HG03103 (cell line): ENCODE data around the gene PLEKHG1.

ENCODE experiments used
- ATAC-seq: cut with Tn5 transposase; IDR thresholded peaks from one replicate; pipeline ENCODE4 v1.9.1; 2021; ENCODE audit warnings: low read depth; ENCODE audit not compliant: unreplicated experiment

PLEKHG1 gene

DNA sequence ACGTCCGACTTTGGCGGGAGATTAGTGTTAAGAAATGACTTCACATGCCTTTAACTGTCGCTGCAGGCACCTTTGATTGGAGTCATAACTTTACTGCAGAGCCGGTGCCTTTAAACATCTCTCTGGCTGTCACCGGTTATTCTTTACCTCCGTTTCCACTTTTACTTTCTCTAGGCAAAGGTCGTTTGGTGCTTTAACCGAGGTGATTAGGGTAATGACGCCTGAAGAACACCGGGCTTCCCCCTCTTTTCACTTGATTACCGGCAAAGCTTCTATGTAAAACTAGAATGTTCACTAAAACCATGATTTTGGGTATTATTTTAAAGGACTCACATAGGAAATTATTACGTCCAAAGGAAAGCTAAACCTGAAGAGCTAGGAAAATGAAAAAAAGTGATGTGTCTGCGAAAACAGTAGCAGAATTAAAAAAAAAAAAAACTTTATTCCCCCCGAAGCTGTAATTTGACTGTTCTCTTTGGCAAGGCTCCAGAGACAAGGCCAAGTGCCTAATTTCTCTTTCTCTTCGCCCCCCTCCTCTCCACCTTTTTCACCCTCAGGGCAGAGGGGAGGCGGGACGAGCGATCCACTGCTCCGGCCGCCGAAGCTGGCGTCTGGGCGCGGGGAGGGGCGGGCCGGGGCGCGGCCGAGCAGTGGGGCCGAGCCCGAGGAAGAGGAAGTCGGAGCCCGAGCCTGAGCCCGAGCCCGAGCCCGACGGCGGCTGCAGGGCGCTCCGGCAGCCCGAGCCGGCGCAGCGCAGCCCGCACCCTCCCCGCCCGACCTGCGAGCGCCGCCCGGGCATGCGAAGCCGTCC, at the start of gene PLEKHG1:
TSS of gene PLEKHG1 (plus strand) at position 687 of the 811 bp plus-strand sequence. CDS start 133,797 bp downstream, outside the sequence.
- ATAC-seq = peak; percentile 85

DNA sequence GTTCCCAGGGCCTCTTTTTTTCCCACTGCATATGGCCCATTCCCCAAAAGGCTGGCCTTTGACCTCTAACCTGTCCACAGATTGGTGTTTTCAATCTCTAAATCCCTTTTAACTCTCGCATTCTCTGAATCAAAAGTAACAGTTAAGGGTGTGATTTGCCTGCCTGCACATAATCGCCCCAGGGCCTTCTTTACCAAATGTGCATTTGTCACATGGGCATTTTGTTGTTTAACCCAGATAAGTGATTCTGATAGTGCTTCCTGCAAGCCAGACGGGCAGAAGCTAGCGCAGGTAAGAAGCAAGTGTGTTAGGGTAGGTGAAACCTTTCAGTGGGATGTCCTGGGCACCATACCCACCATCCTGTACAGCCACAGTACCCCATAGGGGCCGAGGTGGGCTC, 49.4 kb upstream of the PLEKHG1 start:
- ATAC-seq = no peak

DNA sequence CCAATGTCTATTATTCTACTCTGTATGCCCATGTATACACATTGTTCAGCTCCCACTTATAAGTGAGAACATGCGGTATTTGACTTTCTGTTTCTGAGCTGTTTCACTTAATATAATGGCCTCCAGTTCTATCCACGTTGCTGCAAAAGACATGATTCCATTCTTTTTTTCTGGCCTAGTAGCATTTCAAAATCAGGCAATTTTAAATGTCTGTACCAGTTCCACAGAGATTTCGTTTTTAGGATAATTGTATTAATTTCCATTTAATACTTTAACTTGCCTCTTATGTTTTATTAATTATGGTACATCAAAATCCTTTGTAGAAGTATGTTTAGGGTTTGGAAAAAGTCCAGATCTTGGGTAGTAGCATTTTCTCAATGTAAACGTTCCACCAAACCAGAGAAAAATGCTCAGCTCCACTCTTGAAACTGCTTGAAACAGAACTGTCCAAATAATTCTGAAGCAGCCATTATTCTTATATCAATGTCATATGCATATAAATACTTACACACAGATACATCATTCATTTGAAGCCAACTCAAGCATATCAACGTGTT, 42.6 kb upstream of the PLEKHG1 start:
- no peak for ATAC-seq

DNA sequence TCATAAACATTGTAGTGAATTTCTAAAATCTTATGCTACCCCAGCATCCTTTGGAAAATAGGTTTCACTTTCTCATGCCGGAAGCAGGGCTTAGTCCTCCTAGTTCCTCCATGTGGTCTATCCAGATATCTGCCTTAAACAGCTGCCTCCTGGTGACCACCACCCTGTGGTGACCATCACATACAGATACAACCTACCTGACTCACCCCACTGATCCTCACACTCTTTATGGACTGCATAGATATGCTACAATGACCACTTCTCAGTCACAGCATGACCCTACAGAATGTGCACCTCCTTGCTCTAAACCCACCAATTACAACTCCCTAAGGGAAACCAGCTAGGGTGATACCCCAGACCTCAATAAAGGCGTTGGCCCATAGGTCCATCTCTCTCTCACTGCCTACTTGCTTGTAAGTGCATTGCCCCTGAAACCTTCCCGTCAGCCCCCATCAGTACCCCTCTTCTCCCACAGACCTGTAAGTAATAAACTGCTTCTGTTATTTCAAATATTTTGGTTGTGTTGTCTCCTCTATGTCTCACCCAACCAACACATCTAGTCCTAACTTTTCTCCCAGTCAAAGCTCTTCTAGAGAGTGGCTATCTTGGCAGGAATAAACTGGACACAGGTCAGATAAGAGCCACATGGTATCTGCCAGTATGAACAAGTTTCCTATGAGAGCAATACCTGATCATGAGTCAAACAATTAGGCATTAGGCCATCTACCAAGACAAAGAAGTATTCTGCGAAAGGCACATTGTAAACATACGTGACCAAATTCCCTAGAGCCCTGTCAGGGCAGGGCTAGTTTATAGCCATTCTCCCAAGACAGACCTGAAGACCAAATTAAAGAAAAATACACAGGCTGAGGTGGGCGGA, 39.4 kb upstream of the PLEKHG1 start:
- ATAC-seq = no peak

DNA sequence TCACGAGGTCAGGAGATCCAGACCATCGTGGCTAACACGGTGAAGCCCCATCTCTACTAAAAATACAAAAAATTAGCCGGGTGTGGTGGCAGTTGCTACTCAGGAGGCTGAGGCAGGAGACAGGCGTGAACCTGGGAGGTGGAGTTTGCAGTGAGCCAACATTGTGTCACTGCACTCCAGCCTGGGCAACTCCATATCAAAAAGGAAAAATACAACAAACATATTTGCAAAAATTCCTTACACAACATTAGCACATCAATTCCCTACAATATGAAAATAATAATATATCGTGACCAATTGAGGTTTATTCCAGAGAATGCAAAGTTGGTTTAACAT, 38.8 kb upstream of the PLEKHG1 start:
- no peak for ATAC-seq

DNA sequence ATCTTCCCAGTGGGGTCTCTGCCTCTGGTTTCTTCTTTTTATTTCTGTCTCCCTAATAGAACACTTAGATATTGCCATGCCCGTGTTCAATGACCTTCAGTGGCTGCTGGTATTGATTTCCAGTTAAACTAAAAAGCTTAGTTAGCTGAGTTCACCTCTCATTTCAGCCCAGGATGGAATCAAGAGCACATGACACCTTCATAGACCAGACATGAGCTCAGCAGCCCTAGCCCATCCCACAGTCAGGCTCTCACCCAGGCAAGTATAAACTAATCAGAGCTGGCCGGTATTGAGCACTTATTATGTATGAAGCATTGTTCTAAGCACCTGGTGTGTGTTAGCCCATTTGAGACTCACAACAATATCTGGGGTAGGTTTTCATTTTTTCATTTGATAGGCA, 33.7 kb upstream of the PLEKHG1 start:
- ATAC-seq = no peak

DNA sequence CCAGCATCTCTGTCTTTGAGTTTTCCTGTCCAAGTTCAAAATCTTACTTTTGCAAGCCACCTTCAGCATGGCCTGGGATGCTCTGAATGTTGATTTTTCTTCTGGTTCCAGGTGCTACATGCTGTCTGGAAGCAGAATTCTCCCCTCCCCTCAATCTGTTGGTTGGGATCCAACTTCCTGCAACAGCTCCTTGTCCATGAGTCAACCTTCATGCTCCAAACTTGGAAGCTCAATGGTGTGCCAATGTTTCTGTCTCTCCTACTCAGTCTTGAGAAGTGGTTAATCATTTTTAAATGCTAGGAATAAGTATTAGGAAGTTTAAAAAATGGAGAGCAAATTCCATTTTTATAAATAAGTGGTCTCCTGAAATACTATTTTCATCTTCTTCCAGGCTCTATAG, 33.2 kb upstream of the PLEKHG1 start:
- no peak for ATAC-seq

DNA sequence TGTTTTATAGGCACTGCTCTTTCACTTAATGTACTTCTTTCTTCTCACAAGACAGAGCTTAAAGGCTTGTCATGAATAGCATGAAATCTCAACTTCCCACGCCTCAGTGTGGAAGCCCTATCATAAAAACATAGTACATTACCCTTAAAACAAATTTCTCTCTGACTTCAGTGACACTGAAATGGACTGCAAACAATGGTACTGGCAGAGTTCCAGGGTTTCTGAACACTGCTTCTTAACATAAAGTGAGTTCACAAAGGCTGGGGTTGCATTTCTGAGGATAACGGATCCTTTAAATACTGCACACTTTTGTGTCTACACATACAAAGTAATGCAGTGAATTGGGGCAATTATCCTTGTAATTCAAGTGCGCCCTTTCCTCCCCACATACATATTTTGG, 32.3 kb upstream of the PLEKHG1 start:
- ATAC-seq = no peak

DNA sequence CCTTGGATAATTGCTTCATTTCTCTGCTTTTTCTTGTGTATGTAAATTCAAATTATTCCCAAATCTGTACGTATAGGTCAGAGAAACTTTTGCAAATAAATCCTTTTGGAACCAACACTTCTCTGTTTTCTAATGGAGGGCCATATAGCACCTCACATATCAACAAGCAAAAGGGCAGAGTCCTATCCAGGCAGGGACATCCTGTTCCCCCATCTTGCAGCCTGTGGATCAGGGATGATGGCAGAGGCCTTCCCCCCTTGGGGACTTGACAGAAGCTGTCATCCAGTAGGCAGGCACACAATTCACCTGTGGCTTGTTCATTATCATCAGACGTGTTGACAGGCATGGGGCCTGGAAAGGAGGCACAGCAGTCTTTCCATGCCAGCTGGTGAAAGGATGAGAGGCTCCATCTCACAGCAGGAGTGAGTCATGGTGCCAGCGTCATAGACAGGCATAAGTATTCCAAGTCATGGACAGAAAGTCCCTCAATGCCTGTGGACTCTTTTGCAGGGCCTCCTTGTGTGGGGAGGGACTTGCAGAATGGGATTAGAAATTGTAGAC, 31.8 kb upstream of the PLEKHG1 start:
- no peak for ATAC-seq

DNA sequence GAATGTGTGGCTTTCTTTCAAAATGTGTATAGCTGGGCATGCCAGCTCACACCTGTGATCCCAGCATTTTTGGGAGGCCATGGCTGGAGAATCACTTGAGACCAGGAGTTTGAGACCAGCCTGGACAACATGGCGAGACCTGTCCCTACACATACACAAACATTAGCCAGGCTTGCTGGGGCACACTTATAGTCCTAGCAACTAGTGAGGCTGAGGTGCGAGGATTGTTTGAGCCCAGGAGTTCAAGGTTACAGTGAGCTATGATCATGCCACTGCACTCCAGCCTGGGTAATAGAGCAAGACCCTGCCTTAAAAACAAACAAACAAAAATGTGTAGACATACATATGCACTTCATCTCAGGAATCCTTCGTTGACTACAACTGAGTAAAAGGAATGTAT, 31.1 kb upstream of the PLEKHG1 start:
- ATAC-seq = no peak

DNA sequence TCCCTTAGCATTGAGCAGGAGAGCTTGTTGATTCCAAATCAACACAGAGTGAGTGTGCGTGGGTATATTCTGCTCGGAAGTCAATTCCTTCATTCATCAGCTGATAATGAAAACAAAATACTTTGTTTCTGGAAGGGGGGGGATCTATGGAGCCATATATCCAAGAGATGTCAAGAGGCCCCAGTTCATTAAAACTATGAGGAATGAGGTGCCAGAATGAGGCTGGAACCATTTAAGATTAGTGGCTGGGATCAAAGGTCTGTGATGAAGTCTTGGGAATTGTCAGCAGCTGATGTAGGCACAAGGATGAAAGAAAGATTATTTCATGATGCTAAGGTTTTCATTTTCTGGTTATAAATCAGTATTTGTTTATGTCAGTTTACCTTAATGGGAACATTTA, 30.5 kb upstream of the PLEKHG1 start:
- ATAC-seq = no peak

DNA sequence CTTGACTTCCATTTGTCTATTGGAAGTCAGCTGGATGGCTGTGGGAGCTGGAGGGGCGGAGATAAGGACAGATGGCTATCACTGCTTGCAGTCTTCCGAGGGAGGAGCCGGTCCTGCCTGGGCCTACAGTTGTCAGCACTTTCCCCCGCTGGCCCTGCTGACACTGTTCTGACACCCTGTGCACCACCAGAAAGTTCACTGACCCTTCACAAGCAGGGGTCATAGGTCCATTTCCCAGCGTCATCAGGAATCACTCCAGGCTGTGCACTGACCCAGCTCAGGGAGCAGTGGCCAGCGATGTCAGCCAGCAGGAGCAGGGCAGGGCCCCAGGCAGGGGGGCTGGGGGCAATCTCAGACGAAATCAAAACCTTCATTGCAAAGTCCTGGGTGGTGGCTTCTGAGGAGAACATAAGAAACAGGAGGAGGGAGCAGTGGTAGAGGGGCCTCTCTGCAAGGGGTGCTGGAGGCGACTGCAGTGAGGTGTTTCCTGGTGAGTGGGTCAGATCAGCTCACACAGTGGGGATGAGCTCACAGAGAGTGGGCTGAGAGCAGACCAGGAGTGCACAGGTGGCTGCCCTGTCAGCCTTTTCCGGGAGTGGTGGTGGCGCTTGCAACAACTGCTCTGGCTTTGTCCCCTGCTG, 26.5 kb upstream of the PLEKHG1 start:
- ATAC-seq = no peak

DNA sequence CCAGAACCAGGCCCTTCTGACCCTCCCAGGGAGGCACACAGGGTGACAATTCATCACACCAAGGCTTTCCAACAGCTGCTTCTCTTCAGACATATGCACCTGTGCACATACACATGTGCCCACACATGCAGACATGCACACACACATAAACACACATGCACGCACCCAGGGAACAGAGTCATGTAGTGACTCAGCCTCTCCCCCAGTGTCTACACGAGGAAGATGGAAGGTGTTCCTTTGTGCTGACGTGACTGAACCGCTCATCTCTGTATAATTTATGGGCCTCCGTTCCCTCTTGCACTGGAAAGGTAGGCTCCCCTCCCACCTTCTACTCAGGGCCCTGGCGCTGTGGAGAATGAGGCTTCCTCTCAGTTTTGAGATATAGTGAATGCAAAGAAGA, 23.8 kb upstream of the PLEKHG1 start:
- no peak for ATAC-seq

DNA sequence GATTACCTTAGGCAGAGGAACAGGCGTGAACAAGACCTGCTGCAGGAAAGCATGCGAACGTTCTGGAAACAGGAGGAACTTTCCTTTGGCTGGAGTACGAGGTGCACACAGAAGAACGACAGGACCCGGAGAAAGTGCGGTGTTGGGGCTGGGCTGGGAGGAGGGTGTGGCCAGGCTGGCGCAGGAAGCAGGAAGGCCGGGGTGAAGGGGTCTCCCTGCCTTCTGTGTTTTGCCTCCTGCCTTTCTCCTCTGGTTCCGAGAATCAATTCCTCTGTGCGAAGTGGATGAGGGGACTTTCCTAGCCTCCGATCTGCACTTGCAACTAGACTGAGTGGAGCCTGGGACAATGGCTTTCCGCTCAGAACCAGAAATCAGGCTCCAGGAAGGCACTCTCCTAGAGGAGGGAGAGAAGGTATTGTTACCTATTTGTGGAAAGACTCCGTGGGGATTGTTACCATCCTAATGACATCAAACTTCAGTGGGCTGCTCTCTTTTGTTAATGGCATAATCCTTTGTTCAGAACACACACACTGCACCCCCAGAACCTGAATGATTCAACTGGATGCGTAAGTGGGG, 22.9 kb upstream of the PLEKHG1 start:
- ATAC-seq = no peak

DNA sequence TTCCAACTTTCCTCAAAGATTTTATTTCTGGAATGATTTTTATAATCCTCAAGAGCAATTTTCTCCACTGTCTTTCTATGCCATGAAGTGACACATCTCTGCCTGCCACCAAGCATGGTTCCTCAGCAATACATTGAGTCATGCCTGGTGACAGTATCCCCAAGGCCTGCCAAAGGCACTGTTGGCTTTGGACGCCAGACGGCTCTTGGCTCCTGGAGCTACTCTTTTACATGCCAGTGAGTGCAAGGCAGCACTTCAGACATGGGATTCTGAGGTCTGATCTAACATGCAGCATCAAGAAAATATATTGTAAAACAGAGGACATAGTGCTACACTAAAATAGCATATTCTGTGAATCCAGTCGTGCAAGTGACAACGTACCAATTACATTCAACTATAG, 20.1 kb upstream of the PLEKHG1 start:
- no peak for ATAC-seq

DNA sequence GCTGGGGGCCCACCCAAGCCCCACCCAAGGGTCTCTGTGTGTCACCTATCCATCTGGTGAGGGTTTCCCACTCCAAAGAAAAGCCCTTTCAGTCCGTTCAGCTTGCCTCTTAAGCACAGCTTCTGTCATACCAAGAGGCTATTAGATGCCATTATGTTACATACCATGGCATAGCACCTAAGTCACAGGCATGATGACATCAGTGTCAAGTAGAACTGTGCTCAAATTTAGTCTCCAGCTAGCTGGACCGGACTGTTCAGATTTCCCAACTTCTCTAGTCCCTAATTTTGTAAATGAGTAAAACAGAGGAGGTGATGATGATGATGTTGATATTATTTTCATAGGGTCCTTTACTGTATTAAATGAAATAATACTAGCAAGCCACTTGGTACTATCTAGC, 19.2 kb upstream of the PLEKHG1 start:
- no peak for ATAC-seq

DNA sequence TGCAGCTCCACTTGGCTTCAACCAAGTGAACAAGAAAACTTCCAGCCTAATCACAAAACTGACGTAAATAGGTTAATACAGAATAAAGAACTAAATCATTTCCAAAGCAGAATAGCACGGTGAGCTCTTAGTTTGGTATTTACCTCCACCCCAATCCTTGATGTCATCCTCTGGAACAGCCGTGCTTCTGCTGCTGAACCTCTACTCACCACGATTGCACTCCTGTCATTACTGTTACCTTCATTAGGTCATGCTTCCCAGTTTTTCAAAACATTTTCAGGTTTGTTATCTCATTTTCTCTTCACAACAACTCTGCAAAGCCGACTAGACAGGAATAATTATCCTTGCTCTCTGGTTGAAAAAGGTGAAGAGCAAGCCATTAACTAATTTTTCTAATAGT, 15.6 kb upstream of the PLEKHG1 start:
- ATAC-seq = no peak

DNA sequence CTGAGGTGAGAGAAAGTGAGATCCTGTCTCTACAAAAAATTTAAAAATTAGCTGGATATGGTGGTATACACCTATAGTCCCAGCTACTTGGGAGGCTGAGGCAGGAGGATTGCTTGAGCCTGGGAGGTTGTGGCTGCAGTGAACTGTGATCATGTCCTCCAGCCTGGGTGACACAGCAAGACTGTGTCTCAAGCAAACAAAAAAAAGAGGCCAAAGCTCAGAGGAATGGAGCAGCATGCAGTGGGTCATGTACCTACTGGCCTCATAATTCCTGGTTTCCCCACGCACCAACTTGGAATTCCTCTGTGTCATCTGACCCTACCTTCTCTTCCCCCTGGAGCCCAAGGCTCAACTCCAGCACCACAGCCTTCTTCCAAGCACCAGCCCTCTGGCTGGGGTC, 15.1 kb upstream of the PLEKHG1 start:
- no peak for ATAC-seq

DNA sequence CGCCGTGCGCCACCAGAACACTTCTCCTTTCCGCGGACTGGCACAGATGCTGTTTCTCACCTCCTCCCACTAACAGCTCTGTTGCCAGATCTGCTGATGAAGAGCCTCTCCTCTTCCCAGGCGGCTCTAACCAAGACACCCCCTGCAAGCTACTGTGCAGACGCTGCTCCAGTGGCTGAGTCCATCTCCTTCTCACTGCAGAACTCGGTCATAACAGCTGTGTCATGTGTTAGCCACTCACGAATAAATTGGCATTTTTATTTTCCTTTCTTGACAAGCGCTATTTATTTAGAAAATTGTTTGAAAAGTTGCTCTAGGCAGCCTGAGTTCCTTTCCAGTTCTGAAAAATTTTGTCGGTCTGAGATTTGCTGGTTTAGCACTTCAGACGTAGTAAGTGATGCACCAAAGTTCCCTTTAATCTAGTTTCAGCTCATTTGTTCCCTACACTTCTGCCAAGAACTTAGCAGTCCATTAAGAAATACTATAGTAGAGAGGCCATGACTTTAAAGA, 12.8 kb upstream of the PLEKHG1 start:
- ATAC-seq = no peak

DNA sequence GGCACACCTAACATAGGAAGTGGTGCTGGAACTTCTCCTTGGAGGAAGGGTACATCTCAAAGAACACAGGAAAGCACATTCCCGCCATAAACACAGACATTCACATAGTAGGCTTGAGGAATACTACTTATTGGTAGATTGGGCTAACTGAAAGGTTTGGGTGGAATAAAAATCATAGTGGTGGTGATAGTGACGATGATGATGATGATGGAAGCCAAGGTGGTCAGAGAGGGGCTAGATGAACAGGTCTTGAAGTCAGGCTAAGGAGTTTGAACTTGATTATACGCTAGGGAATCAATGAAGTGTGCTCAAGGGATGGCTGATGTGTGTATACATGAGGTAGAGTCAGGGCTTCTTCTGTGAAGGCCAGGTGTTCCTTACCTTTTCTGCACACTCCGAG, 12.0 kb upstream of the PLEKHG1 start:
- ATAC-seq = no peak
